Hepatocyte (in vitro differentiated cells): Measurements from ENCODE around the gene PDE6C. TPM values are rescaled to one million over a fixed set of nuclear protein-coding genes. Genes with fewer than 3 reads are reported as not detected.

Source experiments
- DNase-seq: peaks from one replicate; pipeline ENCODE4 v3.0.0-alpha.2; 2016; ENCODE audit warnings: low spot score
- H2AFZ ChIP-seq: fragments of 200-600 bp; sonication (generic); 2 replicates; pipeline ENCODE4 v1.6.0; 2016; ENCODE audit warnings: antibody characterized with exemption, mild to moderate bottlenecking
- H3K27ac ChIP-seq: fragments of 200-600 bp; sonication (generic); 2 replicates; pipeline ENCODE4 v1.5.1; 2016; ENCODE audit warnings: mild to moderate bottlenecking
- H3K27me3 ChIP-seq: fragments of 200-600 bp; sonication (generic); 2 replicates; pipeline ENCODE4 v1.6.1; 2016
- H3K36me3 ChIP-seq: fragments of 200-600 bp; sonication (generic); replicated peaks from 2 replicates; pipeline ENCODE4 v1.5.1; 2016; ENCODE audit warnings: low read depth; ENCODE audit not compliant: insufficient read depth
- H3K4me1 ChIP-seq: fragments of 200-600 bp; sonication (generic); 2 replicates; pipeline ENCODE4 v1.5.1; 2016; ENCODE audit warnings: mild to moderate bottlenecking, moderate library complexity; ENCODE audit not compliant: insufficient read depth
- H3K4me2 ChIP-seq: fragments of 200-600 bp; sonication (generic); 2 replicates; pipeline ENCODE4 v1.6.0; 2016
- H3K4me3 ChIP-seq: fragments of 200-600 bp; sonication (generic); 2 replicates; pipeline ENCODE4 v1.5.1; 2016; ENCODE audit warnings: mild to moderate bottlenecking
- H3K79me2 ChIP-seq: fragments of 200-600 bp; sonication (generic); 2 replicates; pipeline ENCODE4 v1.6.0; 2017; ENCODE audit warnings: mild to moderate bottlenecking
- H3K9me2 ChIP-seq: fragments of 200-600 bp; sonication (generic); replicated peaks from 2 replicates; pipeline ENCODE4 v1.6.0; 2017; ENCODE audit warnings: mild to moderate bottlenecking; ENCODE audit not compliant: insufficient read depth
- H3K9me3 ChIP-seq: fragments of 200-600 bp; sonication (generic); 2 replicates; pipeline ENCODE4 v1.5.1; 2016; ENCODE audit warnings: low read depth, mild to moderate bottlenecking
- H4K20me1 ChIP-seq: fragments of 200-600 bp; sonication (generic); 2 replicates; pipeline ENCODE4 v1.6.0; 2016; ENCODE audit warnings: mild to moderate bottlenecking; ENCODE audit not compliant: insufficient read depth, poor library complexity, severe bottlenecking
- EZH2 ChIP-seq: fragments of 200-600 bp; sonication (generic); IDR thresholded peaks from 2 replicates; pipeline ENCODE4 v1.6.1; 2016; ENCODE audit warnings: antibody characterized with exemption, mild to moderate bottlenecking, borderline replicate concordance
- EZH2phosphoT487 ChIP-seq: fragments of 200-600 bp; sonication (generic); IDR thresholded peaks from one replicate; pipeline ENCODE4 v1.6.1; 2018; ENCODE audit warnings: antibody characterized with exemption, mild to moderate bottlenecking, low read depth, moderate library complexity; ENCODE audit not compliant: unreplicated experiment, severe bottlenecking
- WGBS: methylation state at CpG from one replicate; pipeline ENCODE4 v1.1.6; 2016; ENCODE audit warnings: low lambda C conversion rate; ENCODE audit errors: missing lambda C conversion rate; 5-methylcytosine and 5-hydroxymethylcytosine counted together
- polyA plus RNA-seq: library from polyadenylated mRNA; unstranded; fragments of >200 nt; fragmentation: Nextera tagmentation; extraction: Ambion mirVana; gene quantifications from 2 replicates; pipeline ENCODE4 v1.2.1, GENCODE V29; 2016
- total RNA-seq: library from RNA; depleted of rRNA; stranded (reverse); fragments of >200 nt; gene quantifications from 2 replicates; pipeline ENCODE4 v1.2.3, GENCODE V29; 2014
- TF ChIP-seq, protein P1 (sequence below): fragments of 200-600 bp; sonication (generic); IDR thresholded peaks from 2 replicates; pipeline ENCODE4 v1.5.1; 2016; ENCODE audit warnings: antibody characterized with exemption, mild to moderate bottlenecking; ENCODE audit not compliant: poor library complexity

Gene PDE6C
- total and polyA plus RNA-seq, 2 experiments from 2014 or later: 0.07 to 0.15 TPM

DNA sequence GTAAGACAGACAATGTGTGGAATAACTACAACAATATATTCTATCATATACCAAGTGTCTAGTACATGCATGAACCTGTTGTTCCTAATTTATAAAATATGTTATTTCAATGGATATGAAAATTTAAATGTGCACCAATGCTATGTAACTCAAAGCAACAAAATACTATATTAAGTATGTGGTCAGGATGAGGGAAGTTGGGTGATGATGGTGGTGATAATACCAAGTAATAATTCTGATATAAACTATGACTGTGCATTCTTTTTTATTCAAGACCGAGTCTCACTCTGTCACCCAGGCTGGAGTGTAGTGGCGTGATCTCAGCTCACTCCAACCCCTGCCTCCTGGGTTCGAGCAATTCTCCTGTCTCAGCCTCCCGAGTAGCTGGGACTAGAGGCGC is 92.1 kb downstream of the PDE6C start:
- WGBS: 94% methylated on average over 5 of the region's 5 CpGs
- DNase-seq: no peak
- Histone ChIP-seq H3K36me3 (no peaks in the 10 kb centered on the region), H3K27ac (no peak overlapping the region), H3K9me2 (no peaks in the 10 kb centered on the region), H4K20me1 (no peaks in the 10 kb centered on the region), H3K4me3 (no peak overlapping the region), H3K4me1 (peaks cover 10% of the 10 kb centered on the region), H3K4me2 (no peak overlapping the region), H3K27me3 (no peaks in the 10 kb centered on the region), H3K79me2 (peaks cover 12% of the 10 kb centered on the region), H2AFZ (no peak overlapping the region), H3K9me3 (no peaks in the 10 kb centered on the region)
- TF ChIP-seq EZH2: no peak
- TF ChIP-seq EZH2phosphoT487: no peak
- TF ChIP-seq, protein P1, sequence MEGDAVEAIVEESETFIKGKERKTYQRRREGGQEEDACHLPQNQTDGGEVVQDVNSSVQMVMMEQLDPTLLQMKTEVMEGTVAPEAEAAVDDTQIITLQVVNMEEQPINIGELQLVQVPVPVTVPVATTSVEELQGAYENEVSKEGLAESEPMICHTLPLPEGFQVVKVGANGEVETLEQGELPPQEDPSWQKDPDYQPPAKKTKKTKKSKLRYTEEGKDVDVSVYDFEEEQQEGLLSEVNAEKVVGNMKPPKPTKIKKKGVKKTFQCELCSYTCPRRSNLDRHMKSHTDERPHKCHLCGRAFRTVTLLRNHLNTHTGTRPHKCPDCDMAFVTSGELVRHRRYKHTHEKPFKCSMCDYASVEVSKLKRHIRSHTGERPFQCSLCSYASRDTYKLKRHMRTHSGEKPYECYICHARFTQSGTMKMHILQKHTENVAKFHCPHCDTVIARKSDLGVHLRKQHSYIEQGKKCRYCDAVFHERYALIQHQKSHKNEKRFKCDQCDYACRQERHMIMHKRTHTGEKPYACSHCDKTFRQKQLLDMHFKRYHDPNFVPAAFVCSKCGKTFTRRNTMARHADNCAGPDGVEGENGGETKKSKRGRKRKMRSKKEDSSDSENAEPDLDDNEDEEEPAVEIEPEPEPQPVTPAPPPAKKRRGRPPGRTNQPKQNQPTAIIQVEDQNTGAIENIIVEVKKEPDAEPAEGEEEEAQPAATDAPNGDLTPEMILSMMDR: no peak

DNA sequence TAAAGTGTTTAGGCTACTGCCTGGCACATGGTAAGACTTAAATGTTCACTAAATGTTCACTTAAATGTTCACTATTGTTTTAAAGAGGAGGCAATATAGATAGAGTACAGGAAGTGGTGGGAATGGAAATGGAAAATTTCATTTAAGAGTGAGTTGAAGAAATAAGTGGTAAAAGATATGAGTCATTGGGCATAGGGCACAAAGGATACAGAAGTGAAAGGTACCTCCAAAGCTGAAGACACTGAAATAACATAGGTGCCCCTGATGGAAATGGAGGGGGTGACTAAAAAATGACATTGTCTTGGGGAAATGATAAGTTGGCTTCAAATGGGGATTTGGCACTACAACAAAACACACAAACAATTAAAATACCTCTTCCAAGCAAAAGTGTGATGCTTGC is 95.3 kb downstream of the PDE6C start:
- H3K9me2 ChIP-seq: no peaks in the 10 kb centered on the region
- no peak overlapping the region for H3K27ac ChIP-seq
- H3K4me1 ChIP-seq: no peaks in the 10 kb centered on the region
- DNase-seq: no peak
- no peak overlapping the region for H2AFZ ChIP-seq
- no peak overlapping the region for H3K4me3 ChIP-seq
- H3K36me3 ChIP-seq: no peaks in the 10 kb centered on the region
- H3K4me2 ChIP-seq: no peak overlapping the region
- no peaks in the 10 kb centered on the region for H4K20me1 ChIP-seq
- TF ChIP-seq, protein P1: no peak
- TF ChIP-seq EZH2: no peak
- no peak for TF ChIP-seq EZH2phosphoT487
- no peaks in the 10 kb centered on the region for H3K9me3 ChIP-seq
- H3K27me3 ChIP-seq: no peaks in the 10 kb centered on the region
- no peaks in the 10 kb centered on the region for H3K79me2 ChIP-seq

DNA sequence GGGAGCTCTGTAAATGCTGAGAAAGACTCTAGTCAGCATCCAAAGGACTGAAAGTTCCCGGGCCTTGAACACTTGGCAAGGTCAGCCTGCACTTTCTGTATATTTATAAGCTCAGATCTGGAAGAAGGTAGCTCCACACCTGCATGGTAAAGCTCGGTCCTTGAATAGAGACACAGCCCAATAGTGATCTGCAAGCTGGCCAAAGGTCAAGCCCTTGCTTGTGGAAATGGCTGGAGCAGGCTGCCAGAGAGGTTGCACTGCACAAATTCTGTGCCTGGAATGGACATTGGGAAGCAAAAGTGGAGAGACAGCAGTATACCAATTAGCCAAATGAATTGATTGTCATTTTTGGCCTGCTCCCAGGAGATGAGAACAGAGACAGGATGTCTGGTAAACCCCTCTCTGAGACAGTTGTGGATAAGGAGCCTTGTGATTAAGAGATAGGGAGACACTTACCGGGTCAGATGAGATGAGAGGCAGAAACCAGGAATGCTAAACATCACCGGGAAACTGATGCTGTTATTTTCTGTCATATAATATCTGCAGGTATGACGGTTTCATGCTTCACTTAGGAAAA is 98.1 kb downstream of the PDE6C start:
- Histone ChIP-seq H2AFZ (no peak overlapping the region), H3K36me3 (no peaks in the 10 kb centered on the region), H3K4me1 (no peaks in the 10 kb centered on the region), H3K79me2 (no peaks in the 10 kb centered on the region), H4K20me1 (no peaks in the 10 kb centered on the region), H3K9me2 (no peaks in the 10 kb centered on the region), H3K27me3 (no peaks in the 10 kb centered on the region), H3K4me3 (no peak overlapping the region), H3K4me2 (no peak overlapping the region), H3K9me3 (no peaks in the 10 kb centered on the region), H3K27ac (no peak overlapping the region)
- TF ChIP-seq EZH2 (no peak), EZH2phosphoT487 (no peak)
- TF ChIP-seq, protein P1: no peak
- no peak for DNase-seq
- 41% methylated on average over 5 of the region's 5 CpGs for WGBS

DNA sequence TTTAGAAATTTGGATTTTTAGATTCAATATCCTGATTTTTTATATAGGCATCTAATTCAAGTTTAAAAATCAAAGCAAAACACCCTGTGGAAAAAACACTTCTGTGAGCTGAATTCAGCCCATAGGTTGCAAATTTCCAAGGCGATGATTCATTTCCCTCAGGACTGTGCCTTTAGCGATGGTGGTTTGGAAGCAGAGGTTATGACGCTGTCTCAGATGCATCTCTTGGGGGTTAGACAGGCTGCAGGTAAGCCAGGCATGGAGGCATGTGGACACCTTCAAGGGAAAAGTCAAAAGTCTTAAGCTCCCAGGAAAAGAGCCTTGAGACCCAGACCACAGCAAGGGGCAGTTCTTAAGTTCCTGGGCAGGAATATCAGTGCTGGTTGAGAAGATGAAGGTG is 99.6 kb downstream of the PDE6C start:
- H3K27ac ChIP-seq: no peak overlapping the region
- no peaks in the 10 kb centered on the region for H3K36me3 ChIP-seq
- DNase-seq: no peak
- H3K9me3 ChIP-seq: no peaks in the 10 kb centered on the region
- no peaks in the 10 kb centered on the region for H3K79me2 ChIP-seq
- whole genome bisulfite sequencing: 75% methylated on average over 3 of the region's 3 CpGs
- no peaks in the 10 kb centered on the region for H3K4me1 ChIP-seq
- H4K20me1 ChIP-seq: no peaks in the 10 kb centered on the region
- H3K9me2 ChIP-seq: no peaks in the 10 kb centered on the region
- no peak overlapping the region for H3K4me3 ChIP-seq
- no peaks in the 10 kb centered on the region for H3K27me3 ChIP-seq
- no peak overlapping the region for H3K4me2 ChIP-seq
- TF ChIP-seq EZH2: no peak
- TF ChIP-seq, protein P1: no peak
- TF ChIP-seq EZH2phosphoT487: no peak
- H2AFZ ChIP-seq: no peak overlapping the region
